IPS-18c (cell line): ENCODE results near the gene FRMD5.

Experiments
- H3K4me3 ChIP-seq: 2 replicates; pipeline ENCODE4 v1.7.0; 2013; ENCODE audit warnings: low read depth, mild to moderate bottlenecking, low read length, moderate library complexity; ENCODE audit not compliant: insufficient read depth
- H3K9me3 ChIP-seq: one replicate; pipeline ENCODE4 v1.6.1; 2013; ENCODE audit warnings: mild to moderate bottlenecking, low read length, moderate library complexity; ENCODE audit not compliant: control insufficient read depth, insufficient read depth

Gene FRMD5

GRCh38 chr15:43931790-43932435, 263.2 kb downstream of the FRMD5 start:
- H3K9me3 ChIP-seq, result no peaks in the 10 kb centered on the region
- H3K4me3 ChIP-seq, result no peak overlapping the region

GRCh38 chr15:43931119-43931518, 264.0 kb downstream of the FRMD5 start:
- no peak overlapping the region for H3K4me3 ChIP-seq
- no peaks in the 10 kb centered on the region for H3K9me3 ChIP-seq

GRCh38 chr15:43930556-43930955, 264.5 kb downstream of the FRMD5 start:
- no peaks in the 10 kb centered on the region for H3K9me3 ChIP-seq
- no peak overlapping the region for H3K4me3 ChIP-seq

GRCh38 chr15:43930079-43930478, 265.0 kb downstream of the FRMD5 start:
- Histone ChIP-seq H3K4me3 (no peak overlapping the region), H3K9me3 (no peaks in the 10 kb centered on the region)

- Histone ChIP-seq H3K4me3 (no peak overlapping the region), H3K9me3 (no peaks in the 10 kb centered on the region)
Observed at GRCh38 chr15:43928152-43928551, 266.9 kb downstream of the FRMD5 start.

GRCh38 chr15:43927203-43927602, 267.9 kb downstream of the FRMD5 start:
- H3K9me3 ChIP-seq, result no peaks in the 10 kb centered on the region
- no peak overlapping the region for H3K4me3 ChIP-seq

- Histone ChIP-seq H3K9me3 (no peaks in the 10 kb centered on the region), H3K4me3 (no peak overlapping the region)
Observed at GRCh38 chr15:43923553-43923952, 271.5 kb downstream of the FRMD5 start.

- Histone ChIP-seq H3K9me3 (no peaks in the 10 kb centered on the region), H3K4me3 (no peak overlapping the region)
Observed at GRCh38 chr15:43922021-43922420, 273.1 kb downstream of the FRMD5 start.

- Histone ChIP-seq H3K4me3 (no peak overlapping the region), H3K9me3 (no peaks in the 10 kb centered on the region)
Observed at GRCh38 chr15:43920815-43921214, 274.3 kb downstream of the FRMD5 start.

- Histone ChIP-seq H3K4me3 (no peak overlapping the region), H3K9me3 (no peaks in the 10 kb centered on the region)
Observed at GRCh38 chr15:43920254-43920600, 274.8 kb downstream of the FRMD5 start.

- H3K4me3 ChIP-seq, result no peak overlapping the region
- H3K9me3 ChIP-seq, result no peaks in the 10 kb centered on the region
Observed at GRCh38 chr15:43919540-43920253, 275.4 kb downstream of the FRMD5 start.

GRCh38 chr15:43918717-43919116, 276.4 kb downstream of the FRMD5 start:
- Histone ChIP-seq H3K9me3 (no peaks in the 10 kb centered on the region), H3K4me3 (no peak overlapping the region)

GRCh38 chr15:43916326-43916660, 278.8 kb downstream of the FRMD5 start:
- Histone ChIP-seq H3K4me3 (no peak overlapping the region), H3K9me3 (no peaks in the 10 kb centered on the region)

GRCh38 chr15:43915631-43916325, 279.3 kb downstream of the FRMD5 start:
- Histone ChIP-seq H3K9me3 (no peaks in the 10 kb centered on the region), H3K4me3 (no peak overlapping the region)

GRCh38 chr15:43913941-43914340, 281.1 kb downstream of the FRMD5 start:
- H3K4me3 ChIP-seq, result no peak overlapping the region

GRCh38 chr15:43913026-43913780, 281.9 kb downstream of the FRMD5 start:
- Histone ChIP-seq H3K9me3 (no peaks in the 10 kb centered on the region), H3K4me3 (no peak overlapping the region)

More at GRCh38 chr15:43913941-43914340, 281.1 kb downstream of the FRMD5 start:
- no peaks in the 10 kb centered on the region for H3K9me3 ChIP-seq

GRCh38 chr15:43912208-43912607, 282.9 kb downstream of the FRMD5 start:
- Histone ChIP-seq H3K9me3 (no peaks in the 10 kb centered on the region), H3K4me3 (no peak overlapping the region)
